IMR-90 (cell line): ENCODE data around the gene STRN4. TPM values are rescaled to one million over a fixed set of nuclear protein-coding genes. Genes with fewer than 3 reads are reported as not detected.

ENCODE experiments used
- ATAC-seq: fragments of 200-7000 bp; cut with Tn5 transposase; 2 replicates; pipeline ENCODE4 v1.9.1; 2020; ENCODE audit warnings: low read depth, mild to moderate bottlenecking, moderate library complexity
- BruUV-seq: library from RNA; stranded (reverse); fragments of 400-500 nt; replicated peaks from 2 replicates; lab custom pipeline; 2021; lab: Mats Ljungman, UMichigan
- CTCF ChIA-PET: fragments of 300-600 bp; formaldehyde crosslinking; extraction: SDS; loops from one replicate; lab custom pipeline; 2021; ENCODE audit warnings: antibody characterized with exemption; lab: Yijun Ruan, JAX
- POLR2A ChIA-PET: fragments of 300-600 bp; sonication (Branson Sonifier 250); formaldehyde crosslinking; loops from one replicate; lab custom pipeline; 2022; ENCODE audit warnings: antibody characterized with exemption; ENCODE audit not compliant: unreplicated experiment; lab: Charles Lee
- DNase-seq: peaks from one replicate; pipeline ENCODE4 v3.0.0; 2013
- H2AFZ ChIP-seq: replicated peaks from 2 replicates; pipeline ENCODE3; 2013; ENCODE audit warnings: low read length, mild to moderate bottlenecking; ENCODE audit not compliant: poor library complexity
- H2AK5ac ChIP-seq: 2 replicates; pipeline ENCODE4 v1.6.1; 2013; ENCODE audit warnings: low read depth, low read length, inconsistent platforms
- H2AK9ac ChIP-seq: replicated peaks from 2 replicates; pipeline ENCODE3; 2013; ENCODE audit warnings: mild to moderate bottlenecking, low read depth, low read length, moderate library complexity; ENCODE audit not compliant: poor library complexity
- H2BK120ac ChIP-seq: 2 replicates; pipeline ENCODE4 v1.6.1; 2013; ENCODE audit warnings: low read depth, low read length, inconsistent platforms
- H2BK15ac ChIP-seq: 3 replicates; pipeline ENCODE4 v1.6.1; 2013; ENCODE audit warnings: low read depth, low read length, inconsistent platforms
- H2BK20ac ChIP-seq: 2 replicates; pipeline ENCODE4 v1.6.1; 2013; ENCODE audit warnings: low read depth, mild to moderate bottlenecking, inconsistent platforms, low read length, moderate library complexity
- H2BK5ac ChIP-seq: 2 replicates; pipeline ENCODE4 v1.6.1; 2013; ENCODE audit warnings: mild to moderate bottlenecking, low read depth, low read length, inconsistent platforms; ENCODE audit not compliant: poor library complexity, severe bottlenecking
- H3K14ac ChIP-seq: replicated peaks from 2 replicates; pipeline ENCODE4 v1.6.1; 2013; ENCODE audit warnings: low read depth, low read length, inconsistent platforms
- H3K18ac ChIP-seq: 2 replicates; pipeline ENCODE4 v1.6.1; 2013; ENCODE audit warnings: low read depth, low read length, control low read depth
- H3K23ac ChIP-seq: 2 replicates; pipeline ENCODE4 v1.6.1; 2013; ENCODE audit warnings: low read depth, low read length, inconsistent platforms
- H3K27ac ChIP-seq: 2 replicates; pipeline ENCODE4 v1.5.1; 2013; ENCODE audit warnings: mild to moderate bottlenecking, control low read depth, low read length; ENCODE audit not compliant: insufficient read depth
- H3K27me3 ChIP-seq: 2 replicates; pipeline ENCODE4 v1.6.1; 2013; ENCODE audit warnings: low read length; ENCODE audit not compliant: control insufficient read depth, insufficient read depth
- H3K36me3 ChIP-seq: 2 replicates; pipeline ENCODE4 v1.6.1; 2013; ENCODE audit warnings: low read length, mixed read lengths; ENCODE audit not compliant: control insufficient read depth, insufficient read depth
- H3K4ac ChIP-seq: 2 replicates; pipeline ENCODE4 v1.6.1; 2013; ENCODE audit warnings: low read depth, low read length, inconsistent platforms
- H3K4me1 ChIP-seq: 2 replicates; pipeline ENCODE4 v1.6.1; 2013; ENCODE audit warnings: low read length, mixed read lengths; ENCODE audit not compliant: control insufficient read depth, insufficient read depth
- H3K4me2 ChIP-seq: 2 replicates; pipeline ENCODE4 v1.6.1; 2013; ENCODE audit warnings: low read depth, mild to moderate bottlenecking, control low read depth, low read length, moderate library complexity
- H3K4me3 ChIP-seq: 2 replicates; pipeline ENCODE4 v1.5.1; 2013; ENCODE audit warnings: low read depth, mild to moderate bottlenecking, control low read depth, low read length, moderate library complexity; ENCODE audit not compliant: insufficient read depth
- H3K56ac ChIP-seq: 2 replicates; pipeline ENCODE4 v1.6.1; 2013; ENCODE audit warnings: low read length, inconsistent platforms; ENCODE audit not compliant: insufficient read depth; ENCODE audit errors: extremely low read depth
- H3K79me1 ChIP-seq, 2 experiments: 2 replicates each; pipeline ENCODE4 v1.6.1; 2013; ENCODE audit warnings: low read length in 2 of 2, inconsistent platforms in 1 of 2, low read depth in 1 of 2
- H3K9ac ChIP-seq: 2 replicates; pipeline ENCODE4 v1.6.1; 2013; ENCODE audit warnings: low read depth, low read length, control low read depth
- H3K9me1 ChIP-seq: 2 replicates; pipeline ENCODE4 v1.6.1; 2013; ENCODE audit warnings: low read length, inconsistent platforms; ENCODE audit not compliant: insufficient read depth
- H3K9me3 ChIP-seq: 2 replicates; pipeline ENCODE4 v1.6.1; 2013; ENCODE audit warnings: low read length; ENCODE audit not compliant: control insufficient read depth, insufficient read depth
- H4K20me1 ChIP-seq: 2 replicates; pipeline ENCODE4 v1.6.1; 2013; ENCODE audit warnings: low read length, inconsistent platforms; ENCODE audit not compliant: insufficient read depth
- H4K5ac ChIP-seq: 2 replicates; pipeline ENCODE4 v1.6.1; 2013; ENCODE audit warnings: mild to moderate bottlenecking, low read depth, low read length, control low read depth
- H4K8ac ChIP-seq, 2 experiments: 2 replicates each; pipeline ENCODE4 v1.6.1; 2013; ENCODE audit warnings: low read depth in 2 of 2, low read length in 2 of 2, control low read depth in 1 of 2, inconsistent platforms in 1 of 2
- H4K91ac ChIP-seq: 2 replicates; pipeline ENCODE4 v1.6.1; 2013; ENCODE audit warnings: low read depth, low read length, inconsistent platforms; ENCODE audit not compliant: insufficient read depth
- BHLHE40 ChIP-seq: fragments of 150-350 bp; IDR thresholded peaks from 2 replicates; pipeline ENCODE4 v1.6.1; 2016; ENCODE audit warnings: mild to moderate bottlenecking, low read depth, low read length
- CEBPB ChIP-seq: IDR thresholded peaks from 2 replicates; pipeline ENCODE4 v1.6.1; 2012; ENCODE audit warnings: low read depth, low read length, improper control_type of control experiment
- CHD1 ChIP-seq: IDR thresholded peaks from 2 replicates; pipeline ENCODE4 v1.6.1; 2012; ENCODE audit warnings: low read depth, low read length, improper control_type of control experiment
- FOS ChIP-seq: fragments of 150-350 bp; IDR thresholded peaks from 2 replicates; pipeline ENCODE4 v1.6.1; 2016; ENCODE audit warnings: low read depth, low read length
- MAFK ChIP-seq: IDR thresholded peaks from 2 replicates; pipeline ENCODE4 v1.6.1; 2012; ENCODE audit warnings: low read depth, low read length, improper control_type of control experiment
- MAZ ChIP-seq: IDR thresholded peaks from 2 replicates; pipeline ENCODE4 v1.6.1; 2012; ENCODE audit warnings: low read depth, mild to moderate bottlenecking, low read length, improper control_type of control experiment, moderate library complexity, borderline replicate concordance
- MXI1 ChIP-seq: IDR thresholded peaks from 2 replicates; pipeline ENCODE4 v1.6.1; 2012; ENCODE audit warnings: low read depth, mild to moderate bottlenecking, low read length, moderate library complexity, borderline replicate concordance
- NFE2L2 ChIP-seq: fragments of 150-350 bp; IDR thresholded peaks from 2 replicates; pipeline ENCODE4 v1.6.1; 2016; ENCODE audit warnings: low read depth, mild to moderate bottlenecking, low read length
- POLR2A ChIP-seq: IDR thresholded peaks from 2 replicates; pipeline ENCODE4 v1.6.1; 2012; ENCODE audit warnings: mild to moderate bottlenecking, low read depth, low read length
- RAD21 ChIP-seq: IDR thresholded peaks from 2 replicates; pipeline ENCODE4 v1.6.1; 2012; ENCODE audit warnings: low read length, improper control_type of control experiment
- RCOR1 ChIP-seq: IDR thresholded peaks from 2 replicates; pipeline ENCODE4 v1.6.1; 2012; ENCODE audit warnings: mild to moderate bottlenecking, low read length, improper control_type of control experiment; ENCODE audit not compliant: insufficient replicate concordance
- RFX5 ChIP-seq: IDR thresholded peaks from 2 replicates; pipeline ENCODE4 v1.8.0; 2012; ENCODE audit warnings: low read depth, mild to moderate bottlenecking, low read length, moderate library complexity
- SMC3 ChIP-seq: fragments of 150-350 bp; IDR thresholded peaks from 2 replicates; pipeline ENCODE4 v1.6.1; 2016; ENCODE audit warnings: low read depth, mild to moderate bottlenecking, antibody characterized with exemption, low read length, moderate library complexity
- WGBS, 2 experiments: methylation state at CpG; one replicate each; pipeline versions ENCODE4 v1.1.5 to v1.1.7; 2013; ENCODE audit warnings: missing lambda C conversion rate in 2 of 2; ENCODE audit not compliant: insufficient read length in 1 of 2; ENCODE audit errors: extremely low coverage in 2 of 2; 5-methylcytosine and 5-hydroxymethylcytosine counted together
- dilution Hi-C: fragments of 300-500 bp; cut with HindIII; formaldehyde crosslinking; loops from one replicate; pipeline ENCODE4 v1.14.3; 2018; ENCODE audit warnings: low sequenced_read_pairs; ENCODE audit not compliant: unreplicated experiment
- in situ Hi-C: fragments of 300-500 bp; cut with MboI; formaldehyde crosslinking; loops from 3 replicates; pipeline ENCODE4 v1.14.3; 2019; ENCODE audit warnings: low sequenced_read_pairs, inconsistent platforms, mixed read lengths
- intact Hi-C: fragments of 100-400 bp; cut with micrococcal nuclease; formaldehyde crosslinking; loops from 2 replicates; pipeline ENCODE4 v1.10.0; 2022
- polyA plus RNA-seq, 3 experiments: library from polyadenylated mRNA; depleted of rRNA; stranded (reverse); fragments of >200 nt; gene quantifications; 2 replicates each; pipeline ENCODE4 v1.2.3, GENCODE V29; 2012; ENCODE audit warnings: low replicate concordance in 1 of 3
- total RNA-seq: library from RNA; depleted of rRNA; stranded (reverse); fragments of >200 nt; gene quantifications from 2 replicates; pipeline ENCODE4 v1.2.3, GENCODE V29; 2012
- TF ChIP-seq, protein P1 (sequence below): fragments of 150-350 bp; IDR thresholded peaks from 2 replicates; pipeline ENCODE4 v1.6.1; 2017; ENCODE audit warnings: mild to moderate bottlenecking, antibody characterized with exemption, low read length, low read depth
- TF ChIP-seq, protein P2 (sequence below): fragments of 150-350 bp; IDR thresholded peaks from 2 replicates; pipeline ENCODE4 v1.6.1; 2016; ENCODE audit warnings: low read depth, mild to moderate bottlenecking, low read length, moderate library complexity, borderline replicate concordance

The STRN4 gene
- total and polyA plus RNA-seq, 2 of the 4 experiments (the other 2 are of a cell fraction): 36.7 to 112 TPM

DNA sequence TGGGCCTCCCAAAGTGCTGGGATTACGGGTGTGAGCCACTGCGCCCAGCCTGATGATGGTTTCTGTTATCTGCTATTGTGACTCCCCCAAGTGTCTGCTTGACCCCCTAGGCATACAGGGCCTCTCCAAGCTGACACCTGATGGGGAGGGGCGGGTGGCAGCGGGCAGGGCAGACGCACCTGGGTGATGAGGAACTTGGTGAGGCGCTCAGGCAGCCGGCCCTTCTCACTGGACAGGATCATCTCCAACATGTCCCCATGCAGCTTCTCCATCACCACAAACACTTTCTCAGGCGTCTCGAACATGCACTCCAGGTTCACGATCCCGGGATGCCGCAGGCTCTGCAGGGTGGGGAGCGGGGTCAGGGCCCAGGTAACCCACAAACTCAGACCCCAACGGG, 56.9 kb downstream of the STRN4 start:
- Histone ChIP-seq H3K27me3 (no peaks in the 10 kb centered on the region), H3K4me1 (no peaks in the 10 kb centered on the region), H3K4me2 (no peak overlapping the region), H2AK5ac (no peak overlapping the region), H4K5ac (no peak overlapping the region), H2BK15ac (no peak overlapping the region), H2BK20ac (no peak overlapping the region), H2AFZ (no peak overlapping the region), H3K9me1 (0 out of 2 replicates have a peak, but pooled peaks cover 3% of the 10 kb centered on the region), H2AK9ac (no peak overlapping the region), H3K23ac (no peak overlapping the region), H3K36me3 (peaks cover 79% of the 10 kb centered on the region), H3K56ac (no peak overlapping the region), H4K20me1 (0 out of 2 replicates have a peak, but pooled peaks cover 4% of the 10 kb centered on the region), H3K14ac (no peak overlapping the region), H4K91ac (no peak overlapping the region), H3K4me3 (no peak overlapping the region), H2BK120ac (no peak overlapping the region), H3K4ac (no peak overlapping the region), H3K79me1 (peaks cover 4 to 7% of the 10 kb centered on the region in 2 experiments; a peak in 1 of 4 replicates), H2BK5ac (no peak overlapping the region), H3K9me3 (no peaks in the 10 kb centered on the region), H3K27ac (no peak overlapping the region), H3K9ac (no peak overlapping the region), H4K8ac (no peak overlapping the region), H3K18ac (no peak overlapping the region)
- in situ Hi-C loops: no loop called here
- 100% methylated on average over 3 of the region's 14 CpGs; no CpG with 5 or more reads in 1 of the 2 experiments for WGBS, 2 experiments
- BruUV-seq: no TSS peak
- intact Hi-C loops: no loop called here
- ATAC-seq: no peak
- no peak for DNase-seq
- ChIA-PET CTCF (no interaction called here), POLR2A (no interaction called here)
- TF ChIP-seq MAZ: no peak
- TF ChIP-seq BHLHE40: no peak
- no peak for TF ChIP-seq RCOR1
- no peak for TF ChIP-seq MXI1
- no peak for TF ChIP-seq CEBPB
- TF ChIP-seq CHD1: no peak
- no peak for TF ChIP-seq RAD21
- TF ChIP-seq FOS: no peak
- TF ChIP-seq RFX5: no peak
- no peak for TF ChIP-seq NFE2L2
- TF ChIP-seq SMC3: no peak
- no peak for TF ChIP-seq MAFK
- TF ChIP-seq, protein P1, sequence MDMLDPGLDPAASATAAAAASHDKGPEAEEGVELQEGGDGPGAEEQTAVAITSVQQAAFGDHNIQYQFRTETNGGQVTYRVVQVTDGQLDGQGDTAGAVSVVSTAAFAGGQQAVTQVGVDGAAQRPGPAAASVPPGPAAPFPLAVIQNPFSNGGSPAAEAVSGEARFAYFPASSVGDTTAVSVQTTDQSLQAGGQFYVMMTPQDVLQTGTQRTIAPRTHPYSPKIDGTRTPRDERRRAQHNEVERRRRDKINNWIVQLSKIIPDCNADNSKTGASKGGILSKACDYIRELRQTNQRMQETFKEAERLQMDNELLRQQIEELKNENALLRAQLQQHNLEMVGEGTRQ: no peak
- TF ChIP-seq, protein P2, sequence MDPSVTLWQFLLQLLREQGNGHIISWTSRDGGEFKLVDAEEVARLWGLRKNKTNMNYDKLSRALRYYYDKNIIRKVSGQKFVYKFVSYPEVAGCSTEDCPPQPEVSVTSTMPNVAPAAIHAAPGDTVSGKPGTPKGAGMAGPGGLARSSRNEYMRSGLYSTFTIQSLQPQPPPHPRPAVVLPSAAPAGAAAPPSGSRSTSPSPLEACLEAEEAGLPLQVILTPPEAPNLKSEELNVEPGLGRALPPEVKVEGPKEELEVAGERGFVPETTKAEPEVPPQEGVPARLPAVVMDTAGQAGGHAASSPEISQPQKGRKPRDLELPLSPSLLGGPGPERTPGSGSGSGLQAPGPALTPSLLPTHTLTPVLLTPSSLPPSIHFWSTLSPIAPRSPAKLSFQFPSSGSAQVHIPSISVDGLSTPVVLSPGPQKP: no peak
- no peak for TF ChIP-seq POLR2A
- dilution Hi-C loops: no loop called here
